Activated CD8-positive, alpha-beta memory T cell treated with anti-CD3 and anti-CD28 coated beads, Interleukin-2, amount 50 U/mL, for 1 hour (primary cell): Measurements from ENCODE around the gene SYVN1.
"Not testable (repeated sequence)": the region's sequence is repeated elsewhere in the genome, so short reads cannot be mapped to it uniquely, and the experiment has no call there.

Source experiments
- DNase-seq: peaks from one replicate; pipeline ENCODE4 v3.0.0-alpha.2; 2020; ENCODE audit errors: extremely low read depth

SYVN1 gene

DNA sequence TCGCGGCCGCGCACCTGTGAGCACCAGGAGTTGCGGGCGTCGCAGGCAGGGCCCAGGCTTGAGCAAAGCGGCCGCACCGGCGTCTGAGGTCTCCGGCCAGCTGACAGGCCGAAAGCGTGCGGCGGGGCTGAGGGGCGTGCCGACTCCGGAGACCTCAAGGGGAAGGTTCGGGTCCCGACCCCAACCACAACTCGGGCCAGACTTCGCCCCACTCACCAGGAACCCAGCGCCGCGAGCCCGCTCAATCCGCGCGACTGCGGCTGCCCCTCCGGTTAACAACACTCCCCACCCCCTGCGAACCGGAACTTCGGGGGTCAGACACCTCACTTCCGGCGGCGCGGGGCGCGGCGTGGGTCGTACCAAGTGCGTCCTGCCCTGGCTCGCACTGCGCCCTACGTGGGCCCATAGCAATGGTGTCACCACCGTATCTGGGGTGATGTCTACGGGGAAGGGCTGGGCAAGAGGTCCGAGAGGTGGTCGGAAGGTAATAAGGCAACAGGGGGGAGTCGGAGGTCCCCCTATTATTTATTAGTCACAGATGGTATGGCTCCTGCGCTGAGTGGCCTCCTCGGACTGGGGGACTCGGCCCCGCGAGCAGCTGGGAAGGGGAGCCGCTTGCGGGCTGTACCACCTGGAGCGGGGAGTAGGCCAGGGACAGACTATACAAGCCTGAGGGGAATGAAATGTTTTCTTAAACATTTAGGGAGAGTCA is at the start of gene SYVN1:
SYVN1 (minus strand) TSS at position 280 of the 712 bp plus-strand sequence. CDS start 918 bp downstream, outside the sequence.
- DNase-seq: peak; percentile 76

DNA sequence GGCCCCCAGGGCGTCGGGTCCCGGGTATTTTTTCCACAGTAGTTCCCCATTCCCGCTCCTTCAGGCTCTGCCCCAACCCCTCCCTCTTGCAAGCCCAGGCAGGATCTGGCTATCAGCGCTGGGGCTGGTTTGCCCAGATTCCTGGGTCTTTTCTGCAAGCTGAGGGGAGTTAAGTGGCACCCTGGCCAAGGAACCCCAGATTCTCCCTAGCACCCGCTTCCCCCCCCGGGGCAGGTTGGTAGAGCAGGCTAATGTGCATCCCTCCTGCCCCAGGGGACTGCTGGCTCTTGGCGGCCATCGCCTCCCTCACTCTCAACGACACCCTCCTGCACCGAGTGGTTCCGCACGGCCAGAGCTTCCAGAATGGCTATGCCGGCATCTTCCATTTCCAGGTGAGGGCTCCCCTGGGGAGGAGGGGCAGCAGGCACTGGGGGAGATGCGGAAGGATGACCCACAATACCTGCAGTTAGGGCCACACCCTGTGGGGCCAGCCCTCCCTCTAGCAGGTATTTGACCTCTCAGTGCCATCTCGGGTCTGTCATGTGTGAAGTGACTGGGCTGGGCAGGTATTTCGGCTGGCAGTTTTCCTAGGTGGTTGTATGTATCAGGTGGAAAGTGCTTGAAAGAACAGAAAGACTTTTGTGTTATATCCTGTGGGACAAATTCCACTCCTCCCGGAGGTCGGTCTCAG is 49.0 kb upstream of the SYVN1 start:
- no peak for DNase-seq

GRCh38 chr11:65182258-65183170 is 48.2 kb upstream of the SYVN1 start:
- no peak for DNase-seq

DNA sequence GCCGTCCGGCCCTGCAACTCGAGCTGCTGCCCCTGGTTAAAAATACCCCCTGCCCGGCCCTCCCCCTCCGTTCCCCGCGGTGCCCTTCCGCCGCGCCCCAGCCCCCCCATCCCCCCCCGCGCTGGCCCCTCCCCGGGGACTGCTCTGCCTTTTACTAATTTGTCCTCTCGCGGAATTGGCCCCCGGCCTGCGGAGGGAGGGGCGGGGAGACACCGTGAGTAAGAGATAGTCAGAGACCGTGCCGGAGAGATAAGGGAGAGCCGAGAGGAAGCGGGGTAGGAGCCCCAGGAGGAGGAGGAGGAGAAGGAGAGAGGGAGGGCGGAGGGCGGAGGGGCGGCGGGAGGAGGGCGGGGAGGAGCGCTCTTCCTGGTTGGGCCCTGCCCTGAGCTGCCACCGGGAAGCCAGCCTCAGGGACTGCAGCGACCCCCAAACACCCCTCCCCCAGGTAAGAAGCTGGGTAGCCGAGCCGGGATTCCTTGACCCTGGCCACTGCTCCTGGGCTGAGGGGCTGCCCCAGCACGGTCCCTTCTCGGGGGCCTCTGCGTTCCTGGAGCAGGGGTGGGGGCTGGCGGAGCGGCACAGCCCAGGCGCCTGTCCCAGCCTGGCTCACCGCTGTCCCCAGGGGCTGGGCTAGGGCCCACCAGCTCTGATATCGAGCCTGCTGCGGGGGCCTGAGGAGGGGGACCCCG is 47.4 kb upstream of the SYVN1 start, which contains the start of gene CAPN1:
CAPN1 (plus strand) TSS at position 360 of the 689 bp plus-strand sequence. CDS start 774 bp downstream, outside the sequence.
- DNase-seq: peak; percentile 16

DNA sequence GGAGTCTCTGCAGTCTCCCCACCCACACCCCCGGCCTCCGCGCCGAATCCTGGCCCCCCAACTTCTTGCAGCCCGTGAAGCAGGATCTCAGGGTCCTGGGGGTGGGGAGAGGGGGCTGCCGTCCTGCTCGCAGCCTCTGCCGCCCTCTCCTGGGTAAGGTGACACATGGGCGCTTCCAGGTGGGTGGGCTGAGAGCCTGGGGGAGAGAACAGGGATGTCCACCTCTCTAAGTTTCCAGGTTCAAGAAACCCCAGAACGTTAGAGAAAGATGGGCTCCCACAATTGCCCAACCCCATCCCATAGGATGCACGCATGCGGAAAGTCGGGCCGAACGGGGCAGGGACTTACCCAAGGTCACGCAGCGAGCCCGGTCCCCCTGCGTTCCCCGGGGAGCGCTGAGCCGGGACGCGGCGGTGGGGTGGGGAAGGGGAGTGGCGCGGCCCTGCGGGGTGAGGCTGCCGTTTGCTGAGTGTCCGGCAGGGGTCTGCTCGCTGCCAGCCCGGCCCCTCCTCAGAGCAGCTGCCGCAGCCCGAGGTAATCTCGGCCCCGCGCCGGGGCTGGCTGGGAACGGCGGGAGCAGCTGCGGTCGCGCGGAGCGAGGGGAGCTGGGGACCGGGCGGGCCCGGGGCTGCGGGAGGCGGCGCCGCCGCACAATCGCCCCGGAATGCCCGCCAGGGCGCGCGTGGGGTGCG is 46.7 kb upstream of the SYVN1 start:
- no peak for DNase-seq

DNA sequence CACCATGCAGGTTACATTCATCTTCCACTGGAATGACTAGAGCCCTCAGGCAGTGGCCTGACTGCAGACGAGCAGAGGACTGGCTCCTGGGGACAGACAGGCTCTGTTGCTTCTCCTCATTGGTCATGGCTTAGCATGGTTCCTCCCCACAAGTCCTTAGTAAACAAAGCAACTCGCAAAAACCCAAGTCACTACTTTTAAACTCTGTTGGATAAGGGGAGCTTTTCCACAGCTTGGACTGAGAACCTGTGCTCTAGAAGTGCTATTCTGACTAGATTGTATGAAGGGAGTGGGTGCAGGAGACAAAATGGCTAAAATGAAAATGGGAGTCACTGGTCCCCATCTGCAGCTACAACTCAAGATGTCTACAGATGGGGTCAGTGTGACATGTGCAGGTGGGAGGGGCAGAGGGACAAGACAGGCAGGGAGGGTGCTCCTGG is 40.3 kb upstream of the SYVN1 start:
- not testable (repeated sequence) for DNase-seq

DNA sequence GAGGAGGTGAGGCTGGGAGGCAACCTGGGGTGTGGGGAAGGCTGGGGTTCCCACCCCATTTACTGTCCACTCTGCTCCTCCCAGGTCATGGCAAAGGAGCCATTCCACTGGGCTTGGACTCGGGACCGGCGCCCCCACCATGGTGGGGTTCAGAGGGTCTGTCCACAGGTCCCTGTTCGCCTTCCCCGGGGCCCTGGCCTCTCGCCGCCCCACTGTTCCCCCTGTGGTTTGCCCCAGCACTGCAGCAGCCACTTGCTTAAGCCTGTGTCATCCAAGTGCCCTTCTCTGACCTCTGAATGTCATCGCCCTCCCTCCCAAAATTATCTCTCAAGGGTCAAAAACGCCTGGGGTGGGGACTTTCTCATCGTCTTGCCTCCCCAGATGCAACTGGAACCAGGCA is 38.3 kb upstream of the SYVN1 start:
- no peak for DNase-seq

DNA sequence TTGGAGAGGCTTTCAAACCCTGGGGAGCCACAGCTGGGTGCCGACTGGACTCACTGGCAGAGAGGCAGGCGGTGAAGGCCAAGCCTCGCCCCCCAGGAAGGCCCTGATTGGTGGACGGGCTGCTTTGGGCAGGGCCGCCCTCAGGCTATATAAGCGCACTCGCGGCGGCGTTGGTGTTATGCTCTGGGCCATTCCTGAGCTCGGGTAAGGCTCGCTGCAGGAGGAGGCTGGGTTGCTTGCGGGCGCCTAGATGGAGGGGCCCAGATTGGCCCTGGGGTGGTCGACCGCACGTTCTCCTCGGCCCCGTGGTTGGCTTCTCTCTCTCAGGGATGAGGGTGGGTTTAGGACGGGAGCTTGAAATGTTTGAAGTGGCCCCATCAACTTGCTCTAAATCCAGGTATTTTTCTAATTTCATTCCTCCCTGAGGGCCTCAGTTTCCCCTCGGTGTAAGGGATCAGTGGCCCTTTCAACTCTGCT is 35.8 kb upstream of the SYVN1 start, which contains the start of gene SPDYC:
SPDYC (plus strand) TSS at position 176 of the 477 bp plus-strand sequence. CDS start 1,125 bp downstream, outside the sequence.
- no peak for DNase-seq

- no peak for DNase-seq
Observed at GRCh38 chr11:65169164-65169641, 34.9 kb upstream of the SYVN1 start.

GRCh38 chr11:65167656-65168055 is 33.3 kb upstream of the SYVN1 start:
- no peak for DNase-seq

DNA sequence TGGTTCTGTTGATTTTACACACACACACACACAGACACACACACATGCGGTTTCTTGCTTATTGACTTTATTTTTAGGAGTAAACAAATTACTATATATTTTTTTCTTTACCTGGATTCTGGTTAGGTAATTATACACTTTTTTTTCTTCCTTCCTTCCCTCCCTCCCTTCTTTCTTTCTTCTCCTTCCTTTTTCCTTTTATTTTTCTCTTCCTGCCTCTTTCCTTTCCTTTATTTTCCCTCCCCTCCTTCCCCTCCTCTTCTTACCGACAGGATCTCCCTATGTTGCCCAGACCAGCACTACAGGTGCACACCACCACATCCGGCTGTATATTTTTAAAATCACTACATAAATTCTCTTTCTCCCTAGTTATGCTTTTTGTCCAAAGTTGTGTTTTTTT is 32.6 kb upstream of the SYVN1 start:
- no peak for DNase-seq

DNA sequence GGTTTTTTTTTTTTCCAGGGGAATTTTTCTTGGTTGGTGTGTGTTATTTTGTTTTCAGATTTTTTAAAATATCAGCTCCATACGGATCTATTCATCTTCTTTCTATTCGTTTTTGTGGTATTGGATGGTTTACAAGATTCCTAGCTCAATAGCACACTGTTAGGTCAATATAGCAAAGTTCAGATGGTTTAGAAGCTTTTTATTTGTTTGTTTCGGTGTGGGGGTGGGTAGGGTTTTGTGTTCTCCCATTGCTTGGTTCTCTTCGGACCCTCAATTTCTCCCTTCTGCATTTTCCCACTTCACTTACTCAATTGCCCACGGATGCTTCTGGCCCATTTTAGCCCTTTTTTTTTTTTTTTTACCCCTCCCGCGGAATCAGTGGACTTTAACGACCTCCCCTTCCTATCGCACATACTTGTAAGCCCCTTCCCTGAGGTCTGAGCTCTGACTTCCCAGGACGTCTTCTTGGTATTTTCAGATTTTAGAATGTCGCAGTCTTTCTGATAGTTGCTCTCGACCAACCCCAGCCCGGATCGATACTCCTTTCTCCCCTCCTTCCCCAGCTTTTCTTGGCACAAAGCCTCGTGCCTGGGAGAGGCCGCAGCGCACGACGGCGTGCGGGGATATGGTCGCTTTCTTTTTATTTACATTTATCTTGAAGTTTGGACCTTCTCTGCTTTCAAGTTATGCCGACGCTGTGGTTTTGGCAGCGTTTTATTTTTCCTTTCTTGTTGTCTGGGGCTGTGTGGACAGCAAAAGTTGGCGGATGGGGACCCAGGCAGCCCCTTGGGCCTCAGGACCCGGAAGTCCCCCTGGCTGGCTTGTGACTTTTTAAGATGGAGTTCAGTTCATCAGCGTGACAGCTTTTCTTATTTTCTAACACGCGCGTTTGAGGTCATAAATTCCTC is 31.3 kb upstream of the SYVN1 start:
- no peak for DNase-seq

DNA sequence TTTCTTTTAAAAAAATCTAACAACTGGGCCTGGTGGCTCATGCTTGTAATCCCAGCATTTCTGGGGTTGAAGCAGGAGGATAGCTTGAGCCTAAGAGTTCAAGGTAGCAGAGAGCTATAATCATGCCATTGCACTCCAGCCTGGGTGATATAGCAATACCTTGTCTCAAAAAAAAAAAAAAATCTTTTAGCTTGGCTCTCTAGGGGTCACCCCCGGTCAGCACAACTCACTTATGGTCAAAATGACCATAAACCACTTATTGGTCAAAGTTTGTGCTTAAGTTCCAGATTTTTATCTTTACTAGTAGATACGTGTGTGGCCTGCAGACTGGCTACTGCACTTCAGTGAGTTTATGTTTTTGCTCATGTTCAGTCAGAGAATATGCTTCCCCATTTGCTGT is 29.4 kb upstream of the SYVN1 start:
- no peak for DNase-seq

DNA sequence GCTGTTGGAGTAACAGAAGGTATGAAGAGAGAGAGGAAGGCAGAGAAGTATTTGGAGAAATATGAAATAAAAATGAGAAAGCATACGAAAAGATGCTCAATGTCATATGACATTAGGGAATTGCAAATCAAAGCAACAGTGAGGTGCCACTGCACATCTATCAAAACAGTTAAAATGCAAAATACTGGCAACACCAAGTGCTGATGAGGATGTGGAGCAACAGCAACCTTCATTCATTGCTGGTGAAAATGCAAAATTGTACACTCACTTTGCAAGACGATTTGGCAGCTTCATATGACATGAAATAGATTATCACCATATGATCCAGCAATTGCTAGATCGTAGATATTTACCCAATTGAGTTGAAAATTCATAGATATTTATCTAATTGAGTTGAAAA is 26.3 kb upstream of the SYVN1 start:
- no peak for DNase-seq

DNA sequence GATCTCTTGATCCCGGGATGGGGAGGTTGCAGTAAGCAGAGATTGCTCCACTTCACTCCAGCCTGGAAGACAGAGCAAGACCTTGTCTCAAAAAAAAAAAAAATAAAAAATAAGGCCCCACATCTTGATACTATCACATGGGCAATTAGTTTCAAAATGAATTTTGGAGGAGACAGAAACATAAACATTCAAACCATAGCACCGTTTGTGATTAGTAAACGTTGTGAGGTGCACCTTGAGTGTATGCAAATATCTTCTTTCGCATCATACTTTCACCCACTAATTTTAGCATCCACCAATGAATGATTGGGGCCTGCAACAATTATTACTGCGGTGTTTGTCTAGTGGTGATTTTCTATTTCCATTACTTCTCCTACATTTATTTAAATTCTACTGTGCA is 24.7 kb upstream of the SYVN1 start:
- DNase-seq: no peak

- no peak for DNase-seq
Observed at GRCh38 chr11:65157336-65157735, 23.0 kb upstream of the SYVN1 start.

GRCh38 chr11:65156926-65157325 is 22.6 kb upstream of the SYVN1 start:
- DNase-seq: no peak

DNA sequence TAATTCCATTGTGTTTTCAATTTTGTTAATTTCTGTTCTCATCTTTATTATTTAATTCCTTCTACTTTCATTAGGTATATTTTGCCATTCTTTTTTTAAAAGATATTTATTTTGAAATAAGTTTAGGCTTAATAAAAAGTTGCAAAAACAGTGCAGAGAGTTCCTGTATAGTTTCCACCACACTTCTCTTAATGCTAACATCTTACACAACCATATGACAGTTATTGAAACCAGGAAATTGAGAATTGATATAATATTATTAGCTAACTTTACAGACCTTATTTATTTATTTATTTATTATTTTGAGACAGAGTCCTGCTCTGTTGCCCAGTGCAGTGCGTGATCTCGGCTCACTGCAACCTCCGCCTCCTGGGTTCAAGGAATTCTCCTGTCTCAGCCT is 21.9 kb upstream of the SYVN1 start:
- DNase-seq: no peak

DNA sequence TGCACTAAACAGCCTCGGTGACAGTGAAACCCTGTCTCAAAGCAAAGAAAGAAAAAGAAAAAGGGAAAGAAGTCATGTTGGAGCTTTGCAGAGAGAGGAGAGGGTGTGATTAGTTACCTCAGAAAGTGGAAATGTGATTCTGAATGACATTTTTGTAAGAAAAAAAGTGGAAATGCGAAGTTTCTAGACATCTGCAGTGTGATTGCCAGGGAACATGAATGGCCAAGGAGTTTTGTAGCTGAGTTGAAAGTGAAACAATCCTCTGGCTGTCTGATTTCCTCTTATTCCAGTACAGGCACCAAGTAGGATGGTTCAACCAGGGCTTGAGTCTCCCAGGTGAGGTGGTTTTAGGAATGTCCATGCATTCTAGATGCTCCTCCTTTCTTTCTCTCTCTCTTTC is 17.8 kb upstream of the SYVN1 start:
- DNase-seq: no peak
